H1 (cell line): ENCODE measurements around the gene EFCAB6.
A peak's percentile ranks its signal among the peaks of the same experiment; 100 is the strongest.

Experiments used
- ATF3 ChIP-seq: IDR thresholded peaks from 2 replicates; pipeline ENCODE4 v1.6.1; 2011; ENCODE audit warnings: low read depth, mild to moderate bottlenecking, low read length; ENCODE audit not compliant: insufficient read depth
- CTCF ChIP-seq, 3 experiments: IDR thresholded peaks; 1 replicate in 2 of 3; 2 replicates in 1 of 3; pipeline versions ENCODE4 v1.5.1 to v1.6.1; 2011; ENCODE audit warnings: low read length in 3 of 3, mild to moderate bottlenecking in 3 of 3, inconsistent platforms in 2 of 3, low read depth in 1 of 3, moderate library complexity in 1 of 3; ENCODE audit not compliant: insufficient read depth in 1 of 3; ENCODE audit errors: control extremely low read depth in 1 of 3
- POLR2A ChIP-seq, 2 experiments: IDR thresholded peaks; 1 replicate in 1 of 2; 2 replicates in 1 of 2; pipeline ENCODE4 v1.6.1; 2011; ENCODE audit warnings: low read depth in 2 of 2, low read length in 2 of 2, mild to moderate bottlenecking in 2 of 2; ENCODE audit errors: control extremely low read depth in 1 of 2
- POLR2AphosphoS5 ChIP-seq: IDR thresholded peaks from 2 replicates; pipeline ENCODE4 v1.6.1; 2011; ENCODE audit warnings: low read depth, low read length
- RBBP5 ChIP-seq: IDR thresholded peaks from 2 replicates; pipeline ENCODE4 v1.7.1; 2012; ENCODE audit warnings: low read depth, mild to moderate bottlenecking, inconsistent platforms, low read length, moderate library complexity, borderline replicate concordance
- SIRT6 ChIP-seq: IDR thresholded peaks from one replicate; pipeline ENCODE4 v1.7.1; 2012; ENCODE audit warnings: low read length, inconsistent platforms
- SP1 ChIP-seq: IDR thresholded peaks from 2 replicates; pipeline ENCODE4 v1.6.1; 2011; ENCODE audit warnings: low read depth, low read length
- SUZ12 ChIP-seq: fragments of 200-600 bp; sonication (generic); IDR thresholded peaks from 2 replicates; pipeline ENCODE4 v1.6.1; 2012; ENCODE audit warnings: mild to moderate bottlenecking, inconsistent platforms, low read length, moderate library complexity, mixed read lengths

GRCh38 chr22:43828998-43829782 is 17.1 kb upstream of the EFCAB6 start:
- TF ChIP-seq POLR2A (IDR thresholded peaks at IDR 0.05; ENCODE audit: control extremely low read depth in 1 of 2, low read depth in 2 of 2, low read length in 2 of 2) (no peak), SUZ12 (no peak), CTCF (IDR thresholded peaks at IDR 0.05; ENCODE audit: control extremely low read depth in 1 of 3, insufficient read depth in 1 of 3, low read depth in 1 of 3, low read length in 3 of 3) (peak; percentile 37 to 55 (median 38)), RBBP5 (no peak), POLR2AphosphoS5 (no peak), SP1 (no peak), SIRT6 (no peak), ATF3 (no peak)
